ENCODE results near the gene TMEM98.

DNA sequence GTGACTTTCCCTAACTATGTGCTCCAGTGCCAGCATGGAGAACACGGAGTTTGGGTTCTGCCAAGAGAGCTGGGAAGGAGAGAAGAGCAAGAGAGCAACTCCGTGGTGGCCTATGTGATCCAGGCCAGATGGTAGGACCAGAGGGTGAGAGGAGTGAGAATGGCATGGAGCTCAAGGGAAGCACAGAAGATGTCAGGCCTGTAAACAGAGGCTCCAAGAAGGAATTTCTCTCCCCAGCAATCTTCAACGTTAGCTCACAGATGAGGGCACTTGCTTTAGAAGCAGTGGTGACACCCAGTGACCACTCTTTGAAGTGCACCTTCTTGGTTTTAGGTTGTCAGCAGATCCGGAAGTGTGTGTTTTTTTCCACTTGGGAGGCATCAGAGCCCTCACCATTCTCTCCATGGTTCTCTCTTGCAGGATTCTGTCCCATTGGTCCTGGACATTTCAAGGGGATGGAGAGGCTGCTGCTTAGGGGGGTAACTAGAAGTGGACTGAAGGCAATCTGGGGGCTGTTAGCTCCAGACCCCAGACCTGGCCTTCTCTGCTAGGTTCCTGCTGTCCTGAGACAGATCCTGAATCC, 18.1 kb upstream of the TMEM98 start:
- no peak for TF ChIP-seq RFX5 (IDR thresholded peaks at IDR 0.05; ENCODE audit: low read depth, low read length)
- TF ChIP-seq, protein P1, sequence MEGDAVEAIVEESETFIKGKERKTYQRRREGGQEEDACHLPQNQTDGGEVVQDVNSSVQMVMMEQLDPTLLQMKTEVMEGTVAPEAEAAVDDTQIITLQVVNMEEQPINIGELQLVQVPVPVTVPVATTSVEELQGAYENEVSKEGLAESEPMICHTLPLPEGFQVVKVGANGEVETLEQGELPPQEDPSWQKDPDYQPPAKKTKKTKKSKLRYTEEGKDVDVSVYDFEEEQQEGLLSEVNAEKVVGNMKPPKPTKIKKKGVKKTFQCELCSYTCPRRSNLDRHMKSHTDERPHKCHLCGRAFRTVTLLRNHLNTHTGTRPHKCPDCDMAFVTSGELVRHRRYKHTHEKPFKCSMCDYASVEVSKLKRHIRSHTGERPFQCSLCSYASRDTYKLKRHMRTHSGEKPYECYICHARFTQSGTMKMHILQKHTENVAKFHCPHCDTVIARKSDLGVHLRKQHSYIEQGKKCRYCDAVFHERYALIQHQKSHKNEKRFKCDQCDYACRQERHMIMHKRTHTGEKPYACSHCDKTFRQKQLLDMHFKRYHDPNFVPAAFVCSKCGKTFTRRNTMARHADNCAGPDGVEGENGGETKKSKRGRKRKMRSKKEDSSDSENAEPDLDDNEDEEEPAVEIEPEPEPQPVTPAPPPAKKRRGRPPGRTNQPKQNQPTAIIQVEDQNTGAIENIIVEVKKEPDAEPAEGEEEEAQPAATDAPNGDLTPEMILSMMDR (conservative IDR thresholded peaks at IDR 0.05; ENCODE audit: low read depth, low read length): peak; percentile 74

All from IMR-90 (cell line).